A549 treated with AZD9567 at 1 μM for 4 hours (cell line): ENCODE results near the gene CARMIL3. TPM values are rescaled to one million over a fixed set of nuclear protein-coding genes. Genes with fewer than 3 reads are reported as not detected.

Source experiments
- total RNA-seq: library from RNA; stranded (reverse); fragments of 200-300 nt; extraction: Qiagen RNA extraction; gene quantifications from 5 replicates; pipeline ENCODE4 v1.2.3, GENCODE V29; 2022; ENCODE audit not compliant: insufficient read depth

CARMIL3 gene
- 0.47 to 0.84 TPM (median 0.64 TPM) in 4 of 5 replicates, not detected in the other for total RNA-seq

GRCh38 chr14:24051789-24052655, at the start of gene CARMIL3:
Gene CARMIL3 (plus strand): TSS chr14:24052009. CDS start chr14:24052154, 145 bp downstream.

DNA sequence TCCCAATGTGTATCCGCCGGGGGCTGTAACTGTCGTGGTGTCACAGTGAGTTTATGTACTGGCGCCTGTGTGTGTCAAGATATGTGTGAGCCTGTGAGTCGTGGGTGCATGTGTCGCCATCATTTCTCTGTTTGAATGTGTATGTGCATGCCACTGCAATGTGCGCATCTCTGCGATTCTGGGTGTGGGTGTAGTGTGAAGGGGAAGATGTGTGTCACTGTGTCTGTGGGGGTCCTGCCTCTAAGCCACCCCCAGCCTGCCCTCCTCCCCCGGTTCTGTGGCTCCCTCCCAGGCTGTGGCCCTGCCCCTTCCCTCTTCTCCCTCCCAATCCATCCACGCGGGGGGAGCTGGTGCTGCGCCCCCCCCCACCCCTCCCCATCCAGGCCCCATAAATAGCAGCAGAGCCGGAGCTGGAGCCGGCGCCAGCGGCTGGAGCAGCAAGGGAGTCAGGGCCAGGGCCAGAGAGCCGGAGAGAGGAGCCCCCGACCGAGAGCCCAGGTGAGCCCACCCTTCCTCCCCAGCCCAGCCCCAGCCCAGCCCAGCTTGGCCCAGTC, 19.4 kb downstream of the CARMIL3 start, which contains the start of gene CPNE6:
TSS of gene CPNE6 (plus strand) at position 419 of the 554 bp plus-strand sequence. CDS start 1,375 bp downstream, outside the sequence.

GRCh38 chr14:24093901-24094840, 42.4 kb downstream of the CARMIL3 start, which contains the start of gene PCK2:
Gene PCK2 (plus strand): TSS chr14:24094311. CDS start chr14:24094406, 95 bp downstream.

DNA sequence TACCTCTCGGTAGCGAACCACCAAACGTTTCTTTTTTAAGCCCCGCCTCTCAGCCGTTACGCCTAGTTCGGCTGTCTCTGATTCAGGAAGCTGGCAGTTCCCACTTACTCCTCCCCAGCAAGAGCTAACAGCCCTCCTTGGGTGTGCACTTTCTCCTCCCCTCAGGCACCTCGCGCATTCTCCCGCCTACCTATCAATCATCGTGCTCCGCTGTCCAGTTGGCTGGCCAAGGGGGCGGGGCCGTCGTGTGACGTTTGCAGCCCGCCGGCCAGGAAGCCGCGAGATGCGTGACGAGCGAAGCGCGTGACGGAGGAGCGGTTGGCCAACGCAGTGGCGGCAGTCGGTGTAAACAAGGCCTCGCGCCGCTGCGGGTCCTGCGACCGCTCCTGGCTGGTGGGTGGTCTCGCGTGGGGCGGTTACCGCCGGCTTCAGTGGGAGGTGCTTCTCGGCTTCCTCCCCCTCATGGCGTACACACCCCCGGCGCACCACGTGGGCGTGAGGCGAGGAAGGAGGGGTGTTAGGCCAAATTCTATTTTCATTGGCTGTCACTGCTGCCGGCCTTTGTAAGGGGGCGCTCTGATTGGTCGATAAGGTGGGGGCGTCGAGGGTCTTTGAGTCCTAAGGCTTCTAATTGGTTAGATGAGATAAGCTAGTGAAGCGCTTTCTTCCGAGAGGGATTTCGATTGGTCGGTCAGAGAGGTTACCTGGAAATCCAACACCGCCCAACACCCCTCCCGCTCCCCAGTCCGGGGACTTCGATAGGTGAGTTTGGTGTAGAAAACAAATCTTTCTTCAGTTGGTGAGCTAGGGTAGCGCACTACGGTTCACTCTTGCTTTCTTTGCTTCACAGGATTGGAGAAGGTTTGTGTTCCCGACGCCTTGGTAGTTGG, 63.0 kb downstream of the CARMIL3 start, which contains the start of the genes DCAF11 and NRL:
TSS of gene DCAF11 (plus strand) at position 246 of the 890 bp plus-strand sequence. CDS start 818 bp downstream, outside the sequence.
TSS of gene NRL (minus strand) at position 418 of the 890 bp plus-strand sequence. CDS start 32,101 bp downstream, outside the sequence.

Other genes with a start within 250 kb of the CARMIL3 start
- gene DHRS4, start 98.2 kb upstream of the CARMIL3 start, total RNA-seq = 43.0 to 65.3 TPM (median 47.9 TPM) in 5 replicates
- 22.9 to 34.9 TPM (median 30.9 TPM) in 5 replicates for gene DHRS4L2, start 63.1 kb upstream of the CARMIL3 start, total RNA-seq
- 0.03 to 0.11 TPM (median 0.05 TPM) in 3 of 5 replicates, not detected in the others for gene CPNE6, start 19.6 kb downstream of the CARMIL3 start, total RNA-seq
- 18.9 to 22.7 TPM (median 21.0 TPM) in 5 replicates for gene PCK2, start 42.3 kb downstream of the CARMIL3 start, total RNA-seq
- 19.7 to 29.9 TPM (median 20.1 TPM) in 5 replicates for gene DCAF11, start 62.8 kb downstream of the CARMIL3 start, total RNA-seq
- gene NRL, start 62.9 kb downstream of the CARMIL3 start, total RNA-seq = 0.77 to 1.0 TPM (median 0.88 TPM) in 4 of 5 replicates, not detected in the other
- 0.09 to 0.11 TPM in 2 of 5 replicates, not detected in the others for gene FITM1, start 78.7 kb downstream of the CARMIL3 start, total RNA-seq
- gene PSME1, start 84.2 kb downstream of the CARMIL3 start, total RNA-seq = 157 to 178 TPM (median 167 TPM) in 5 replicates
- gene EMC9, start 89.6 kb downstream of the CARMIL3 start, total RNA-seq = 47.3 to 67.1 TPM (median 62.0 TPM) in 5 replicates
- gene PSME2, start 94.6 kb downstream of the CARMIL3 start, total RNA-seq = 132 to 193 TPM (median 160 TPM) in 5 replicates
- gene RNF31, start 95.5 kb downstream of the CARMIL3 start, total RNA-seq = 27.3 to 37.8 TPM (median 34.3 TPM) in 5 replicates
- 9.1 to 15.9 TPM (median 13.6 TPM) in 5 replicates for gene IRF9, start 109.3 kb downstream of the CARMIL3 start, total RNA-seq
- gene REC8, start 120.1 kb downstream of the CARMIL3 start, total RNA-seq = 3.3 to 6.0 TPM (median 4.0 TPM) in 5 replicates
- 73.9 to 90.6 TPM (median 84.9 TPM) in 5 replicates for gene IPO4, start 136.8 kb downstream of the CARMIL3 start, total RNA-seq
- 56.1 to 71.9 TPM (median 59.3 TPM) in 5 replicates for gene TM9SF1, start 143.4 kb downstream of the CARMIL3 start, total RNA-seq
- not detected in 5 replicates for gene TSSK4, start 153.7 kb downstream of the CARMIL3 start, total RNA-seq
- 77.6 to 89.1 TPM (median 81.5 TPM) in 5 replicates for gene CHMP4A, start 161.5 kb downstream of the CARMIL3 start, total RNA-seq
- gene MDP1, start 164.1 kb downstream of the CARMIL3 start, total RNA-seq = 20.7 to 31.9 TPM (median 29.7 TPM) in 5 replicates
- 348 to 468 TPM (median 465 TPM) in 5 replicates for gene NEDD8, start 180.4 kb downstream of the CARMIL3 start, total RNA-seq
- gene GMPR2, start 180.9 kb downstream of the CARMIL3 start, total RNA-seq = 53.0 to 75.8 TPM (median 56.4 TPM) in 5 replicates
- gene TINF2, start 190.6 kb downstream of the CARMIL3 start, total RNA-seq = 32.1 to 39.8 TPM (median 39.2 TPM) in 5 replicates
- gene TGM1, start 211.2 kb downstream of the CARMIL3 start, total RNA-seq = 0.66 to 1.5 TPM (median 1.0 TPM) in 4 of 5 replicates, not detected in the other
- gene RABGGTA, start 219.6 kb downstream of the CARMIL3 start, total RNA-seq = 15.3 to 23.4 TPM (median 16.9 TPM) in 5 replicates
- 9.7 to 13.7 TPM (median 12.1 TPM) in 5 replicates for gene DHRS1, start 247.8 kb downstream of the CARMIL3 start, total RNA-seq
- 14.4 to 18.4 TPM (median 16.9 TPM) in 5 replicates for gene NOP9, start 247.8 kb downstream of the CARMIL3 start, total RNA-seq